Osteoblast (primary cell): ENCODE data around the gene ARHGEF28. TPM values are rescaled to one million over a fixed set of nuclear protein-coding genes. Genes with fewer than 3 reads are reported as not detected.
A peak's percentile ranks its signal among the peaks of the same experiment; 100 is the strongest.

Experiments used
- DNase-seq: peaks from one replicate; pipeline ENCODE4 v3.0.0; 2011; ENCODE audit warnings: low spot score, mixed read lengths; ENCODE audit not compliant: insufficient read length; ENCODE audit errors: missing footprints
- H2AFZ ChIP-seq: 2 replicates; pipeline ENCODE4 v1.6.0; 2011; ENCODE audit warnings: mild to moderate bottlenecking, low read length
- H3K27ac ChIP-seq: 2 replicates; pipeline ENCODE4 v1.5.1; 2011; ENCODE audit warnings: mild to moderate bottlenecking, low read depth, low read length, moderate library complexity
- H3K27me3 ChIP-seq: 2 replicates; pipeline ENCODE4 v1.6.0; 2012; ENCODE audit warnings: mild to moderate bottlenecking, control low read depth, inconsistent platforms, low read length, moderate library complexity; ENCODE audit not compliant: insufficient read depth
- H3K36me3 ChIP-seq: 2 replicates; pipeline ENCODE4 v1.5.1; 2011; ENCODE audit warnings: mild to moderate bottlenecking, low read length, control low read depth, moderate library complexity; ENCODE audit not compliant: insufficient read depth
- H3K4me1 ChIP-seq: 2 replicates; pipeline ENCODE4 v1.5.1; 2011; ENCODE audit warnings: mild to moderate bottlenecking, low read length, control low read depth, moderate library complexity; ENCODE audit not compliant: insufficient read depth
- H3K4me2 ChIP-seq: 2 replicates; pipeline ENCODE4 v1.6.0; 2011; ENCODE audit warnings: mild to moderate bottlenecking, low read length; ENCODE audit not compliant: insufficient read depth
- H3K4me3 ChIP-seq: fragments of 200-600 bp; sonication (generic); 3 replicates; pipeline ENCODE4 v1.5.1; 2012; ENCODE audit warnings: mild to moderate bottlenecking, low read length, inconsistent platforms; ENCODE audit not compliant: insufficient read depth
- H3K79me2 ChIP-seq: 2 replicates; pipeline ENCODE4 v1.6.0; 2012; ENCODE audit warnings: mild to moderate bottlenecking, low read length, control low read depth, inconsistent platforms; ENCODE audit not compliant: insufficient read depth
- H3K9me3 ChIP-seq: 2 replicates; pipeline ENCODE4 v1.5.1; 2011; ENCODE audit warnings: low read depth, low read length, control low read depth
- H4K20me1 ChIP-seq: 2 replicates; pipeline ENCODE4 v1.6.0; 2012; ENCODE audit warnings: mild to moderate bottlenecking, low read length, control low read depth; ENCODE audit not compliant: insufficient read depth
- total RNA-seq: library from RNA; depleted of rRNA; stranded (reverse); fragments of >200 nt; gene quantifications from 2 replicates; pipeline ENCODE4 v1.2.3, GENCODE V29; 2012
- TF ChIP-seq, protein P1 (sequence below): IDR thresholded peaks from 2 replicates; pipeline ENCODE4 v1.5.1; 2011; ENCODE audit warnings: mild to moderate bottlenecking, low read depth, low read length, moderate library complexity; ENCODE audit errors: extremely low read depth

The ARHGEF28 gene
- total RNA-seq, 1 donor, result 64.4 TPM

DNA sequence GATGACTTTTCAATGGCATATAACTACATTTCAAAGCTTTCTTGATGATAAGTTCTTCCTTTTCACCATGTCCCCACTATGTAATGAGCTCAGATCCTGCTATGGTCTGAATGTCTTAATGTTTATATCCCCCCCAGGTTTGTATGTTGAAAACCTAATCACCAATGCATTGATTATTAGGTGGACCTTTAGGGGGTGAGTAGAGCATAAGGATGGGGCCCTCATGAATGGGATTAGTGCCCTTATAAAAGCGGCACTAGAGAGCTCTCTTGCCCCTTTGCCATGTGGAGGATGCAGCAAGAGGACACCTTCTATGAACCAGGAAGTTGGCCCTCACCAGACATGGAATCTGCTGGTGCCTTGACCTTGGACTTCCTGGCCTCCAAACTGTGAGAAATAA, 316.8 kb downstream of the ARHGEF28 start:
- Histone ChIP-seq H3K79me2 (peaks cover 2% of the 10 kb centered on the region), H3K4me3 (no peak overlapping the region), H3K27ac (no peak overlapping the region), H3K4me2 (no peak overlapping the region), H3K36me3 (no peaks in the 10 kb centered on the region), H3K27me3 (no peaks in the 10 kb centered on the region), H4K20me1 (no peaks in the 10 kb centered on the region), H2AFZ (no peak overlapping the region), H3K9me3 (no peaks in the 10 kb centered on the region), H3K4me1 (peaks cover 32% of the 10 kb centered on the region)
- DNase-seq, result no peak
- TF ChIP-seq, protein P1, sequence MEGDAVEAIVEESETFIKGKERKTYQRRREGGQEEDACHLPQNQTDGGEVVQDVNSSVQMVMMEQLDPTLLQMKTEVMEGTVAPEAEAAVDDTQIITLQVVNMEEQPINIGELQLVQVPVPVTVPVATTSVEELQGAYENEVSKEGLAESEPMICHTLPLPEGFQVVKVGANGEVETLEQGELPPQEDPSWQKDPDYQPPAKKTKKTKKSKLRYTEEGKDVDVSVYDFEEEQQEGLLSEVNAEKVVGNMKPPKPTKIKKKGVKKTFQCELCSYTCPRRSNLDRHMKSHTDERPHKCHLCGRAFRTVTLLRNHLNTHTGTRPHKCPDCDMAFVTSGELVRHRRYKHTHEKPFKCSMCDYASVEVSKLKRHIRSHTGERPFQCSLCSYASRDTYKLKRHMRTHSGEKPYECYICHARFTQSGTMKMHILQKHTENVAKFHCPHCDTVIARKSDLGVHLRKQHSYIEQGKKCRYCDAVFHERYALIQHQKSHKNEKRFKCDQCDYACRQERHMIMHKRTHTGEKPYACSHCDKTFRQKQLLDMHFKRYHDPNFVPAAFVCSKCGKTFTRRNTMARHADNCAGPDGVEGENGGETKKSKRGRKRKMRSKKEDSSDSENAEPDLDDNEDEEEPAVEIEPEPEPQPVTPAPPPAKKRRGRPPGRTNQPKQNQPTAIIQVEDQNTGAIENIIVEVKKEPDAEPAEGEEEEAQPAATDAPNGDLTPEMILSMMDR, result no peak

- Histone ChIP-seq H3K36me3 (no peaks in the 10 kb centered on the region), H3K4me3 (no peak overlapping the region), H3K4me1 (peaks cover 32% of the 10 kb centered on the region), H3K9me3 (no peaks in the 10 kb centered on the region), H4K20me1 (no peaks in the 10 kb centered on the region), H3K27me3 (no peaks in the 10 kb centered on the region), H3K4me2 (no peak overlapping the region), H2AFZ (no peak overlapping the region), H3K79me2 (peaks cover 2% of the 10 kb centered on the region), H3K27ac (no peak overlapping the region)
- no peak for DNase-seq
- TF ChIP-seq, protein P1, result no peak
Observed at GRCh38 chr5:73943397-73943796, 317.4 kb downstream of the ARHGEF28 start.

- Histone ChIP-seq H3K4me1 (peaks cover 32% of the 10 kb centered on the region), H2AFZ (no peak overlapping the region)
- no peak for DNase-seq
Observed at GRCh38 chr5:73944581-73944980, 318.6 kb downstream of the ARHGEF28 start.

DNA sequence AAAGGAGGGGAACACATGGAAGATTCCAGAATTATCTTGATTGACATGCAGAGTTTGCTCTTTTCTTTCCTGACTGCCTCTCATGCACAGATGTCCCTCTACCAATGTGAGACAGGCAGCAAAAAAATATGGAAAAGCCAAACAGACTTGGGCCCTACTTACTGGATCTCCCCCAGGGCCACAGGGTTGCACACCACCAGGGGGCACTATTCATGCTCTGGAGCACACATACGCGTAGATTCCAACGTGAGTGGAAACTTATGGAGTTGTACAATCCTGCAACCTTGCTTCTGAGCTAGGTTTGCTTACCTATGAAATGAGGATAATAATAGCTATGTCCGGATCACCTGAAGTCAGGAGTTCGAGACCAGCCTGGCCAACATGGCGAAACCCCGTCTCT, 319.5 kb downstream of the ARHGEF28 start:
- Histone ChIP-seq H3K4me1 (peaks cover 34% of the 10 kb centered on the region), H3K27ac (no peak overlapping the region), H3K9me3 (no peaks in the 10 kb centered on the region), H3K79me2 (no peaks in the 10 kb centered on the region), H3K27me3 (no peaks in the 10 kb centered on the region), H3K36me3 (no peaks in the 10 kb centered on the region), H3K4me3 (no peak overlapping the region), H3K4me2 (no peak overlapping the region), H4K20me1 (no peaks in the 10 kb centered on the region), H2AFZ (no peak overlapping the region)
- no peak for DNase-seq
- TF ChIP-seq, protein P1, result peak; percentile 23

More at GRCh38 chr5:73944581-73944980, 318.6 kb downstream of the ARHGEF28 start:
- H3K36me3 ChIP-seq, result no peaks in the 10 kb centered on the region
- no peak overlapping the region for H3K4me2 ChIP-seq
- no peak overlapping the region for H3K4me3 ChIP-seq
- TF ChIP-seq, protein P1, result no peak
- H3K27ac ChIP-seq, result no peak overlapping the region
- no peaks in the 10 kb centered on the region for H3K9me3 ChIP-seq
- no peaks in the 10 kb centered on the region for H3K27me3 ChIP-seq
- no peaks in the 10 kb centered on the region for H3K79me2 ChIP-seq
- H4K20me1 ChIP-seq, result no peaks in the 10 kb centered on the region
